B cell (primary cell): ENCODE data around the gene TUBAL3. TPM values are rescaled to one million over a fixed set of nuclear protein-coding genes. Genes with fewer than 3 reads are reported as not detected.

Experiments used
- ATAC-seq: fragments of 200-7000 bp; cut with Tn5 transposase; one replicate; pipeline ENCODE4 v1.10.0; 2021; ENCODE audit warnings: low read depth, mild to moderate bottlenecking, moderate number of reproducible peaks, moderate library complexity
- CTCF ChIA-PET: fragments of 350-600 bp; sonication (Branson Sonifier 250); formaldehyde crosslinking; loops from one replicate; lab custom pipeline; 2021; ENCODE audit warnings: antibody characterized with exemption, inconsistent platforms; lab: Charles Lee
- POLR2A ChIA-PET: fragments of 350-600 bp; sonication (Branson Sonifier 250); formaldehyde crosslinking; loops from one replicate; lab custom pipeline; 2021; ENCODE audit warnings: antibody characterized with exemption; lab: Charles Lee
- DNase-seq: peaks from one replicate; pipeline ENCODE4 v3.0.0; 2013
- H2AFZ ChIP-seq: 2 replicates; pipeline ENCODE4 v1.6.1; 2012; ENCODE audit warnings: mild to moderate bottlenecking, low read depth, low read length; ENCODE audit not compliant: insufficient read depth, poor library complexity, severe bottlenecking
- H3K27ac ChIP-seq, 2 donors: 1 replicate in 1 of 2; 2 replicates in 1 of 2; pipeline ENCODE4 v1.5.1; 2012 to 2013; ENCODE audit warnings: low read length in 2 of 2, mild to moderate bottlenecking in 2 of 2, moderate library complexity in 1 of 2
- H3K27me3 ChIP-seq, 4 experiments: fragments of 200-600 bp in 1 of 4; sonication (generic) in 1 of 4; replicated peaks in 1 of 4; 1 replicate in 2 of 4; 2 replicates in 2 of 4; pipeline versions ENCODE4 v1.6.1 to v1.7.0; 2013 to 2016; ENCODE audit warnings: low read length in 3 of 4, mild to moderate bottlenecking in 2 of 4, mixed read lengths in 1 of 4, moderate library complexity in 1 of 4; ENCODE audit not compliant: insufficient read depth in 4 of 4, control insufficient read depth in 3 of 4; ENCODE audit errors: control extremely low read depth in 1 of 4
- H3K36me3 ChIP-seq, 2 experiments: replicated peaks in 1 of 2; 1 replicate in 1 of 2; 2 replicates in 1 of 2; pipeline versions ENCODE4 v1.6.1 to v1.7.1; 2013; ENCODE audit warnings: low read length in 1 of 2; ENCODE audit not compliant: insufficient read depth in 2 of 2, control insufficient read depth in 1 of 2; ENCODE audit errors: control extremely low read depth in 1 of 2, extremely low read depth in 1 of 2
- H3K4me1 ChIP-seq, 2 donors: fragments of 200-600 bp in 1 of 2; sonication (generic) in 1 of 2; 1 replicate in 1 of 2; 2 replicates in 1 of 2; pipeline versions ENCODE4 v1.5.1 to v1.6.1; 2013 to 2017; ENCODE audit warnings: low read length in 2 of 2; ENCODE audit not compliant: control insufficient read depth in 2 of 2, insufficient read depth in 2 of 2
- H3K4me2 ChIP-seq: replicated peaks from 2 replicates; pipeline ENCODE3; 2012; ENCODE audit warnings: mild to moderate bottlenecking, low read depth, low read length; ENCODE audit not compliant: poor library complexity, severe bottlenecking
- H3K4me3 ChIP-seq, 5 experiments: fragments of 200-600 bp in 1 of 5; sonication (generic) in 1 of 5; 1 replicate in 3 of 5; 2 replicates in 2 of 5; pipeline versions ENCODE4 v1.5.1 to v1.7.0; 2011 to 2016; ENCODE audit warnings: low read length in 4 of 5, mild to moderate bottlenecking in 4 of 5, low read depth in 2 of 5, control low read depth in 1 of 5, moderate library complexity in 1 of 5; ENCODE audit not compliant: insufficient read depth in 1 of 5; ENCODE audit errors: control extremely low read depth in 1 of 5, extremely low read depth in 1 of 5
- H3K79me2 ChIP-seq: fragments of 200-600 bp; sonication (generic); one replicate; pipeline ENCODE4 v1.6.0; 2016; ENCODE audit warnings: low read length; ENCODE audit not compliant: control insufficient read depth, insufficient read depth
- H3K9ac ChIP-seq: fragments of 200-600 bp; sonication (generic); 2 replicates; pipeline ENCODE4 v1.6.1; 2017; ENCODE audit warnings: mild to moderate bottlenecking, low read length, moderate library complexity
- H3K9me3 ChIP-seq, 3 donors: one replicate each; pipeline versions ENCODE4 v1.6.1 to v1.7.1; 2013; ENCODE audit warnings: low read length in 2 of 3; ENCODE audit not compliant: control insufficient read depth in 2 of 3, insufficient read depth in 1 of 3; ENCODE audit errors: control extremely low read depth in 1 of 3
- H4K20me1 ChIP-seq: 2 replicates; pipeline ENCODE4 v1.6.0; 2012; ENCODE audit warnings: mild to moderate bottlenecking, low read length; ENCODE audit not compliant: insufficient read depth, control insufficient read depth, poor library complexity, severe bottlenecking
- H3K27ac Mint-ChIP-seq: one replicate; pipeline ENCODE4 v1.8.0; 2021; ENCODE audit warnings: mixed read lengths
- H3K27me3 Mint-ChIP-seq: one replicate; pipeline ENCODE4 v1.8.0; 2021; ENCODE audit warnings: mixed read lengths
- H3K4me1 Mint-ChIP-seq: one replicate; pipeline ENCODE4 v1.8.0; 2021; ENCODE audit warnings: mixed read lengths
- H3K4me3 Mint-ChIP-seq: one replicate; pipeline ENCODE4 v1.8.0; 2021; ENCODE audit warnings: mixed read lengths
- H3K9me3 Mint-ChIP-seq: one replicate; pipeline ENCODE4 v1.8.0; 2022; ENCODE audit warnings: mixed read lengths; ENCODE audit not compliant: insufficient read depth
- EZH2 ChIP-seq: IDR thresholded peaks from 2 replicates; pipeline ENCODE4 v1.6.1; 2012; ENCODE audit warnings: borderline replicate concordance, low read depth, mild to moderate bottlenecking, moderate library complexity, low read length; ENCODE audit not compliant: insufficient read depth, poor library complexity, severe bottlenecking
- WGBS: methylation state at CpG from one replicate; pipeline ENCODE4 v1.1.5; 2013; ENCODE audit warnings: missing lambda C conversion rate; ENCODE audit not compliant: insufficient coverage; 5-methylcytosine and 5-hydroxymethylcytosine counted together
- intact Hi-C: fragments of 100-400 bp; cut with micrococcal nuclease; formaldehyde crosslinking; loops from one replicate; pipeline ENCODE4 v1.10.0; 2022
- polyA plus RNA-seq: library from polyadenylated mRNA; depleted of rRNA; stranded (reverse); fragments of >200 nt; gene quantifications from 2 replicates; pipeline ENCODE4 v1.2.3, GENCODE V29; 2012
- total RNA-seq, 2 donors: library from RNA; stranded (reverse); fragments of 120-200 nt in 1 of 2; gene quantifications; 1 replicate in 1 of 2; 2 replicates in 1 of 2; pipeline versions ENCODE4 v1.2.3 to v1.2.4, GENCODE V29; 2013 to 2022
- TF ChIP-seq, protein P1 (sequence below): fragments of 200-600 bp; IDR thresholded peaks from one replicate; pipeline ENCODE4 v1.8.0; 2022; ENCODE audit warnings: antibody characterized with exemption, mild to moderate bottlenecking

The TUBAL3 gene
- total and polyA plus RNA-seq, 2 donors (not counting 1 experiment from before 2014, with no cell fraction given), result not detected

DNA sequence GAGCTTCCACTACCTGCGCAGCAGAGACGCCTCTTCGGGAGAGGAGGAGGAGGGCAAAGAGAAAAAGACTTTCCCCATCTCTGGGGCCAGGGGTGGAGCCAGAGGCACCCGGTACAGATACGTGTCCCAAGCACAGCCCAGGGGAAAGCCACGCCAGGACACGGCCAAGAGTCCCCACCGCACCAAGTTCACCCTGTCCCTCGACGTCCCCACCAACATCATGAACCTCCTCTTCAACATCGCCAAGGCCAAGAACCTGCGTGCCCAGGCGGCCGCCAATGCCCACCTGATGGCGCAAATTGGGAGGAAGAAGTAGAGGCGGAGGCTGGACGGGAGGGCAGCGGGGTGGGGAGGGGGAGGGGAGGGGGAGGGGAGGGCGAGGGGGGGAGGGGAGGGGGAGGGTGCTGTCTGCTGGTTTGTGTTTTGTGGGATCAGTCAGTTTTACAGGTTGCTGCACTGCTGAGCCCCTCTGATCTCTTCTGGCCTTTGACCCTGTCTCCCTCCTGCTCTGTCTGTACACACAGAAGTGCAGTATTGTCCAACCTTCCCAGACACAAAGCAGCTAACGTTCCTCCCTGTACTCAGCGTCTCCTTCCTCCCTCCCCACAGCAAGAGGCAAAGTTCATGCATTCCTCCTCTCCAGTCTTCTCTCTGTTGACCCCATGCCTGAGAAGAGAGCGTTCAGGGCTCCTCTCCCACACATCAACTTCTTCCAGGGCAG lies 30.6 kb downstream of the TUBAL3 start:
- Histone ChIP-seq H3K9ac (no peak overlapping the region), H3K79me2 (no peaks in the 10 kb centered on the region), H3K4me3 (no peak overlapping the region), H3K4me2 (no peak overlapping the region), H3K9me3 (peaks cover 0 to 18% (median 0%) of the 10 kb centered on the region in 3 donors), H3K4me1 (no peaks in the 10 kb centered on the region), H3K27me3 (peaks cover 0 to 11% (median 3%) of the 10 kb centered on the region in 4 experiments), H2AFZ (no peak overlapping the region), H4K20me1 (no peaks in the 10 kb centered on the region), H3K27ac (no peak overlapping the region), H3K36me3 (no peaks in the 10 kb centered on the region)
- intact Hi-C loops, result no loop called here
- no peak overlapping the region for H3K27ac Mint-ChIP-seq
- H3K9me3 Mint-ChIP-seq, result peaks cover 8% of the 10 kb centered on the region
- DNase-seq (no peak), ATAC-seq (no peak)
- H3K4me3 Mint-ChIP-seq, result no peak overlapping the region
- TF ChIP-seq, protein P1, sequence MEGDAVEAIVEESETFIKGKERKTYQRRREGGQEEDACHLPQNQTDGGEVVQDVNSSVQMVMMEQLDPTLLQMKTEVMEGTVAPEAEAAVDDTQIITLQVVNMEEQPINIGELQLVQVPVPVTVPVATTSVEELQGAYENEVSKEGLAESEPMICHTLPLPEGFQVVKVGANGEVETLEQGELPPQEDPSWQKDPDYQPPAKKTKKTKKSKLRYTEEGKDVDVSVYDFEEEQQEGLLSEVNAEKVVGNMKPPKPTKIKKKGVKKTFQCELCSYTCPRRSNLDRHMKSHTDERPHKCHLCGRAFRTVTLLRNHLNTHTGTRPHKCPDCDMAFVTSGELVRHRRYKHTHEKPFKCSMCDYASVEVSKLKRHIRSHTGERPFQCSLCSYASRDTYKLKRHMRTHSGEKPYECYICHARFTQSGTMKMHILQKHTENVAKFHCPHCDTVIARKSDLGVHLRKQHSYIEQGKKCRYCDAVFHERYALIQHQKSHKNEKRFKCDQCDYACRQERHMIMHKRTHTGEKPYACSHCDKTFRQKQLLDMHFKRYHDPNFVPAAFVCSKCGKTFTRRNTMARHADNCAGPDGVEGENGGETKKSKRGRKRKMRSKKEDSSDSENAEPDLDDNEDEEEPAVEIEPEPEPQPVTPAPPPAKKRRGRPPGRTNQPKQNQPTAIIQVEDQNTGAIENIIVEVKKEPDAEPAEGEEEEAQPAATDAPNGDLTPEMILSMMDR, result no peak
- TF ChIP-seq EZH2, result no peak
- CTCF ChIA-PET, result no interaction called here
- H3K4me1 Mint-ChIP-seq, result no peaks in the 10 kb centered on the region
- POLR2A ChIA-PET, result no interaction called here
- WGBS, result 92% methylated on average over 11 of the region's 22 CpGs
- H3K27me3 Mint-ChIP-seq, result peaks cover 20% of the 10 kb centered on the region

GRCh38 chr10:5373307-5373706 lies 31.3 kb downstream of the TUBAL3 start:
- Mint-ChIP-seq H3K4me1 (no peaks in the 10 kb centered on the region), H3K9me3 (peaks cover 7% of the 10 kb centered on the region), H3K4me3 (no peak overlapping the region), H3K27me3 (peaks cover 20% of the 10 kb centered on the region), H3K27ac (no peak overlapping the region)
- Histone ChIP-seq H3K36me3 (no peaks in the 10 kb centered on the region), H3K4me1 (no peaks in the 10 kb centered on the region), H2AFZ (no peak overlapping the region), H4K20me1 (no peaks in the 10 kb centered on the region), H3K4me2 (no peak overlapping the region), H3K9ac (no peak overlapping the region), H3K9me3 (peaks cover 0 to 18% (median 0%) of the 10 kb centered on the region in 3 donors), H3K27me3 (peaks cover 0 to 11% (median 3%) of the 10 kb centered on the region in 4 experiments), H3K4me3 (no peak overlapping the region), H3K79me2 (no peaks in the 10 kb centered on the region), H3K27ac (no peak overlapping the region)
- TF ChIP-seq, protein P1, result no peak
- TF ChIP-seq EZH2, result no peak
- intact Hi-C loops, result no loop called here
- POLR2A ChIA-PET, result no interaction called here
- DNase-seq (no peak), ATAC-seq (no peak)
- CTCF ChIA-PET, result no interaction called here
- WGBS, result 61% methylated on average over 2 of the region's 4 CpGs
